ENCODE data around the gene SLC19A2. TPM values are rescaled to one million over a fixed set of nuclear protein-coding genes. Genes with fewer than 3 reads are reported as not detected.

Gene SLC19A2
- total and polyA plus RNA-seq, 2 of the 13 experiments (the other 11 are each of a cell fraction or from before 2014, with no cell fraction given) = 30.4 to 56.0 TPM

DNA sequence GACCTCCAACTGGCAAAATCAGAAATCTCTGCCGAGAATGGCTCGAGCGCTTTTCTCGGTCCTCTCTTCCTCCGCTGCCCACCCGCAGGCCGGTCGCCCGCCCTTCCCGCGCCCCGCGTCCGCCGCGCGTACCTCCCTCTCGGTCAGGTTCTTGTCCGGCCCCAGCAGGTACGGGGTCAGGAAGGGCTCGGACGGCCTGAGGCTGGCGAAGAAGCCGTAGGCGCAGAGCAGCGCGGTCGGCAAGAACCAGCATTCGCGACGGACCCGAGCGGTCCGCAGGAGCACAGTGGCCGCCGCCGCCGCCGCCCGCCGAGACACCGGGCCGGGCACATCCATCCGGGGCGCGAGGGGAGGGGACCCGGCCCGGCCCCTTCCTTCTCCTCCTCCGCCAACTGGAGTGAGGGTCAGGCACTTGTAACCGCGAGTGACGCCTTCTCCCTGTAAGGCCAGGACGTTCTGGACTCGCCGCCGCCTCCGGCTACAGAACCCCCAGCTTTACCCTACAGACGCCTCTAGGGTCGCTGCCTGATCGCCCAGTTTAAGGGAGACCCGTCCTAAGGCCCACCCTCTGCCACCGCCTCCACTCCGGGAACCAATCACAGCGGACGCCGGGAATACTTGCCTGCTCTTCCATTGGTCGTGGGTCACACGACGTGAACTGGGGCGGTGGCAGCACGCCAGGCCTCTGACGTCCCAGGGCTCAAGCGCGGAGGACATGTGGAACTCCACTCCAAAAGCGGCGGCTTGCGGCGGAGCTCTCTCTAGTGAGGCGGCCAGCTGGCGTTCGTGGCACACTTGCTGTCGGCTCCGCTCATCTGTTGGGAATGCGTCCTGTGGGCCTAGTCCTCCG lies at the start of gene SLC19A2 (continued):
- TF ChIP-seq, protein P1, sequence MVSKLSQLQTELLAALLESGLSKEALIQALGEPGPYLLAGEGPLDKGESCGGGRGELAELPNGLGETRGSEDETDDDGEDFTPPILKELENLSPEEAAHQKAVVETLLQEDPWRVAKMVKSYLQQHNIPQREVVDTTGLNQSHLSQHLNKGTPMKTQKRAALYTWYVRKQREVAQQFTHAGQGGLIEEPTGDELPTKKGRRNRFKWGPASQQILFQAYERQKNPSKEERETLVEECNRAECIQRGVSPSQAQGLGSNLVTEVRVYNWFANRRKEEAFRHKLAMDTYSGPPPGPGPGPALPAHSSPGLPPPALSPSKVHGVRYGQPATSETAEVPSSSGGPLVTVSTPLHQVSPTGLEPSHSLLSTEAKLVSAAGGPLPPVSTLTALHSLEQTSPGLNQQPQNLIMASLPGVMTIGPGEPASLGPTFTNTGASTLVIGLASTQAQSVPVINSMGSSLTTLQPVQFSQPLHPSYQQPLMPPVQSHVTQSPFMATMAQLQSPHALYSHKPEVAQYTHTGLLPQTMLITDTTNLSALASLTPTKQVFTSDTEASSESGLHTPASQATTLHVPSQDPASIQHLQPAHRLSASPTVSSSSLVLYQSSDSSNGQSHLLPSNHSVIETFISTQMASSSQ (IDR thresholded peaks at IDR 0.05; ENCODE audit: low read depth) = no peak
- TF ChIP-seq, protein P1 (CRISPR knock-in tag; IDR thresholded peaks at IDR 0.05; ENCODE audit: borderline replicate concordance) = no peak; the same call in 1 of the 2 replicates
- TF ChIP-seq CREB1 (IDR thresholded peaks at IDR 0.05) (peak; percentile 86), CREB1 (CRISPR knock-in tag; IDR thresholded peaks at IDR 0.05) (peak; percentile 87), MAFG (CRISPR knock-in tag; IDR thresholded peaks at IDR 0.05) (no peak), POLR2G (IDR thresholded peaks at IDR 0.05; ENCODE audit: low read depth, low read length) (peak; percentile 91), ZNF138 (CRISPR knock-in tag; IDR thresholded peaks at IDR 0.05; ENCODE audit: low read depth) (peak; percentile 92; the same call in 1 of the 2 replicates), SCMH1 (CRISPR knock-in tag; IDR thresholded peaks at IDR 0.05; ENCODE audit: borderline replicate concordance) (no peak), MTA1 (CRISPR knock-in tag; IDR thresholded peaks at IDR 0.05; ENCODE audit: borderline replicate concordance) (no peak), ZNF530 (CRISPR knock-in tag; IDR thresholded peaks at IDR 0.05; ENCODE audit: low read depth) (0 out of 2 replicates have a peak, but pooled peaks have one; percentile 39), ZNF510 (CRISPR knock-in tag; IDR thresholded peaks at IDR 0.05; ENCODE audit: low read depth) (no peak; the same call in 1 of the 2 replicates), PBX3 (CRISPR knock-in tag; IDR thresholded peaks at IDR 0.05; ENCODE audit: borderline replicate concordance) (no peak), ZNF607 (CRISPR knock-in tag; IDR thresholded peaks at IDR 0.05; ENCODE audit: borderline replicate concordance) (peak; percentile 91), ZNF431 (CRISPR knock-in tag; IDR thresholded peaks at IDR 0.05; ENCODE audit: borderline replicate concordance, low read depth) (peak; percentile 88; the same call in 1 of the 2 replicates), SSRP1 (CRISPR knock-in tag; IDR thresholded peaks at IDR 0.05) (no peak), MAFK (conservative IDR thresholded peaks at IDR 0.05 in 1 of 2, IDR thresholded peaks at IDR 0.05 in 1 of 2; ENCODE audit: low read length in 2 of 2) (no peak)
- TF ChIP-seq, protein P2, sequence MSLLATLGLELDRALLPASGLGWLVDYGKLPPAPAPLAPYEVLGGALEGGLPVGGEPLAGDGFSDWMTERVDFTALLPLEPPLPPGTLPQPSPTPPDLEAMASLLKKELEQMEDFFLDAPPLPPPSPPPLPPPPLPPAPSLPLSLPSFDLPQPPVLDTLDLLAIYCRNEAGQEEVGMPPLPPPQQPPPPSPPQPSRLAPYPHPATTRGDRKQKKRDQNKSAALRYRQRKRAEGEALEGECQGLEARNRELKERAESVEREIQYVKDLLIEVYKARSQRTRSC (CRISPR knock-in tag; IDR thresholded peaks at IDR 0.05; ENCODE audit: low read depth) = 0 out of 2 replicates have a peak, but pooled peaks have one; percentile 52
- TF ChIP-seq, protein P3, sequence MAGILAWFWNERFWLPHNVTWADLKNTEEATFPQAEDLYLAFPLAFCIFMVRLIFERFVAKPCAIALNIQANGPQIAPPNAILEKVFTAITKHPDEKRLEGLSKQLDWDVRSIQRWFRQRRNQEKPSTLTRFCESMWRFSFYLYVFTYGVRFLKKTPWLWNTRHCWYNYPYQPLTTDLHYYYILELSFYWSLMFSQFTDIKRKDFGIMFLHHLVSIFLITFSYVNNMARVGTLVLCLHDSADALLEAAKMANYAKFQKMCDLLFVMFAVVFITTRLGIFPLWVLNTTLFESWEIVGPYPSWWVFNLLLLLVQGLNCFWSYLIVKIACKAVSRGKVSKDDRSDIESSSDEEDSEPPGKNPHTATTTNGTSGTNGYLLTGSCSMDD (CRISPR knock-in tag; IDR thresholded peaks at IDR 0.05) = no peak

Data from HepG2 (cell line).